ENCODE measurements around the gene TNXB. TPM values are rescaled to one million over a fixed set of nuclear protein-coding genes. Genes with fewer than 3 reads are reported as not detected.
A peak's percentile ranks its signal among the peaks of the same experiment; 100 is the strongest.

Gene TNXB
- total and polyA plus RNA-seq, 9 of the 15 experiments (the other 6 are each of a cell fraction or from before 2014, with no cell fraction given), result 0.14 to 28.1 (median 12.4) TPM

DNA sequence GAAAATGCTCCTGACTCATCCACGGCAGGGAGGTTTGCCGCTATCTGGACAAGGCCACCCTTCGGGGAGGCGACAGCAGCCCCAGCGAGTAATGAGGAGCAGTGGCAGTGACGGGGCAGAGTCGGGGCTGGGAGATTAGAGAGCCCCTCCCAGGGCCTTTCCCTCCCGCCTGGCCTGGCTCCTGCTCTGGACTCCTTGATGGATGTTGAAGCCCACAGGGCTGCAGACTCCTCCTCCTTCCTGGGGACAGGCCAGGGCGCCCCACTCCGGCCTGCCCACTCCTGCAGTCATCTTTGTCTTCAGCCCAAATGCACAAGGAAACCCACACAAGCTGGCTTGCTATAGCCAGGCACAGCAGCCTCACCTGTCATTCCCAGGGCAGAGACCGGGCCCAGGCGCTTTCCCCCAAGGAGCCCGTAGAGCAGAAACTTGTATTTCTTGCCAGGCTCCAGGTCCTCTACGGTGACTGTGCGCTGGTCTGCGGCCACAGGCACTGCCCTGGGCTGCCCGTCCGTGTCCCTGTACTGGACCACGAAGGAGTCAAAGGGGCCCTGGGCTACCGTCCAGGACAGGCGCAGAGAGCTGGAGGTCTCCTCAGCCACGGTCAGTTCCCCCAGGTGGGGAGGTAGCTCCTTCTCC is 63.2 kb downstream of the TNXB start:
- H3K79me2 ChIP-seq (ENCODE audit: control insufficient read depth, insufficient read depth, low read length), result peaks cover 2% of the 10 kb centered on the region; the same call in 1 of the 3 replicates
- H4K20me1 ChIP-seq (replicated peaks; ENCODE audit: control insufficient read depth, insufficient read depth, low read length), result no peaks in the 10 kb centered on the region
- peak overlapping the region; percentile 65; the same call in 1 of the 2 replicates for H3K4me2 ChIP-seq (ENCODE audit: insufficient read depth, low read length)
- ChIA-PET POLR2A (interaction anchor here (0.6 to 1.3 kb wide), 4 partner anchors 74 to 215 kb away, joined by 3 to 5 read pairs (median 3); partner anchors contain the start of gene DXO), CTCF (ENCODE audit: low intra/inter-chr PET ratio) (no interaction called here)
- 31% methylated on average over 20 of the region's 22 CpGs for WGBS (ENCODE audit: insufficient coverage, low coverage, missing lambda C conversion rate)
- intact Hi-C loops (cut with micrococcal nuclease), result no loop called here
- in situ Hi-C loops (cut with MboI), result loop anchor here (10.0 kb wide), 1 partner anchor 91 kb away; the partner anchor contains the start of genes NELFE and SKIC2
- H3K9me1 ChIP-seq (ENCODE audit: control insufficient read depth, insufficient read depth, low read length), result peaks cover 6% of the 10 kb centered on the region
- H3K27me3 ChIP-seq (ENCODE audit: control insufficient read depth in 2 of 2, insufficient read depth in 2 of 2, low read length in 2 of 2), result no peaks in the 10 kb centered on the region
- FAIRE-seq, result peak; percentile 100
- H3K36me3 ChIP-seq (ENCODE audit: control insufficient read depth, insufficient read depth, low read length), result no peaks in the 10 kb centered on the region
- H3K4me1 ChIP-seq (replicated peaks in 1 of 2; ENCODE audit: control insufficient read depth in 2 of 2, insufficient read depth in 2 of 2, low read length in 2 of 2), result peaks cover 31 to 51% of the 10 kb centered on the region in 2 experiments
- H3K9ac ChIP-seq (ENCODE audit: insufficient read depth in 1 of 2, low read depth in 2 of 2, low read length in 2 of 2), result peak overlapping the region; percentile 66 to 85
- DNase-seq (ENCODE audit: extremely low read depth in 1 of 4, low spot score in 3 of 4), result peak; percentile 52 to 94 (median 60)
- H3K9me3 ChIP-seq (replicated peaks; ENCODE audit: control insufficient read depth, insufficient read depth, low read depth, low read length), result no peaks in the 10 kb centered on the region
- BruUV-seq (replicated peaks), result no TSS peak
- peak overlapping the region; percentile 90 for H2AFZ ChIP-seq (ENCODE audit: low read depth, low read length)
- peak; percentile 90 for ATAC-seq
- no peak overlapping the region for H3K4me3 ChIP-seq
- peak overlapping the region; percentile 93 for H3K27ac ChIP-seq (ENCODE audit: extremely low read depth, low read depth, low read length)
- TF ChIP-seq NR1H2 (CRISPR knock-in tag; IDR thresholded peaks at IDR 0.05) (no peak), NEUROD1 (IDR thresholded peaks at IDR 0.05; ENCODE audit: borderline replicate concordance, low read depth, low read length, partially characterized antibody) (peak; percentile 55), C11orf30 (IDR thresholded peaks at IDR 0.05; ENCODE audit: low read depth) (peak; percentile 14; the same call in 1 of the 2 replicates), HMGN3 (IDR thresholded peaks at IDR 0.05; ENCODE audit: borderline replicate concordance, extremely low read depth, insufficient read length, low read depth, low read length) (peak; percentile 34), KLF13 (tag; IDR thresholded peaks at IDR 0.05; ENCODE audit: borderline replicate concordance, low read depth) (peak; percentile 34; the same call in 1 of the 2 replicates), ZNF263 (CRISPR knock-in tag; IDR thresholded peaks at IDR 0.05; ENCODE audit: borderline replicate concordance) (0 out of 2 replicates have a peak, but pooled peaks have one; percentile 6), TAL1 (IDR thresholded peaks at IDR 0.05) (peak; percentile 23; the same call in 1 of the 2 replicates), HBP1 (CRISPR knock-in tag; IDR thresholded peaks at IDR 0.05) (no peak), L3MBTL2 (IDR thresholded peaks at IDR 0.05) (peak; percentile 94), PHF8 (IDR thresholded peaks at IDR 0.05; ENCODE audit: borderline replicate concordance, low read length) (peak; percentile 38; the same call in 1 of the 2 replicates), NR4A1 (CRISPR knock-in tag; IDR thresholded peaks at IDR 0.05) (0 out of 2 replicates have a peak, but pooled peaks have one; percentile 80), NR4A1 (tag; IDR thresholded peaks at IDR 0.05) (peak; percentile 88)
- TF ChIP-seq, protein P1, sequence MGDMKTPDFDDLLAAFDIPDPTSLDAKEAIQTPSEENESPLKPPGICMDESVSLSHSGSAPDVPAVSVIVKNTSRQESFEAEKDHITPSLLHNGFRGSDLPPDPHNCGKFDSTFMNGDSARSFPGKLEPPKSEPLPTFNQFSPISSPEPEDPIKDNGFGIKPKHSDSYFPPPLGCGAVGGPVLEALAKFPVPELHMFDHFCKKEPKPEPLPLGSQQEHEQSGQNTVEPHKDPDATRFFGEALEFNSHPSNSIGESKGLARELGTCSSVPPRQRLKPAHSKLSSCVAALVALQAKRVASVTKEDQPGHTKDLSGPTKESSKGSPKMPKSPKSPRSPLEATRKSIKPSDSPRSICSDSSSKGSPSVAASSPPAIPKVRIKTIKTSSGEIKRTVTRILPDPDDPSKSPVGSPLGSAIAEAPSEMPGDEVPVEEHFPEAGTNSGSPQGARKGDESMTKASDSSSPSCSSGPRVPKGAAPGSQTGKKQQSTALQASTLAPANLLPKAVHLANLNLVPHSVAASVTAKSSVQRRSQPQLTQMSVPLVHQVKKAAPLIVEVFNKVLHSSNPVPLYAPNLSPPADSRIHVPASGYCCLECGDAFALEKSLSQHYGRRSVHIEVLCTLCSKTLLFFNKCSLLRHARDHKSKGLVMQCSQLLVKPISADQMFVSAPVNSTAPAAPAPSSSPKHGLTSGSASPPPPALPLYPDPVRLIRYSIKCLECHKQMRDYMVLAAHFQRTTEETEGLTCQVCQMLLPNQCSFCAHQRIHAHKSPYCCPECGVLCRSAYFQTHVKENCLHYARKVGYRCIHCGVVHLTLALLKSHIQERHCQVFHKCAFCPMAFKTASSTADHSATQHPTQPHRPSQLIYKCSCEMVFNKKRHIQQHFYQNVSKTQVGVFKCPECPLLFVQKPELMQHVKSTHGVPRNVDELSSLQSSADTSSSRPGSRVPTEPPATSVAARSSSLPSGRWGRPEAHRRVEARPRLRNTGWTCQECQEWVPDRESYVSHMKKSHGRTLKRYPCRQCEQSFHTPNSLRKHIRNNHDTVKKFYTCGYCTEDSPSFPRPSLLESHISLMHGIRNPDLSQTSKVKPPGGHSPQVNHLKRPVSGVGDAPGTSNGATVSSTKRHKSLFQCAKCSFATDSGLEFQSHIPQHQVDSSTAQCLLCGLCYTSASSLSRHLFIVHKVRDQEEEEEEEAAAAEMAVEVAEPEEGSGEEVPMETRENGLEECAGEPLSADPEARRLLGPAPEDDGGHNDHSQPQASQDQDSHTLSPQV (IDR thresholded peaks at IDR 0.05), result peak; percentile 94
- TF ChIP-seq, protein P2, sequence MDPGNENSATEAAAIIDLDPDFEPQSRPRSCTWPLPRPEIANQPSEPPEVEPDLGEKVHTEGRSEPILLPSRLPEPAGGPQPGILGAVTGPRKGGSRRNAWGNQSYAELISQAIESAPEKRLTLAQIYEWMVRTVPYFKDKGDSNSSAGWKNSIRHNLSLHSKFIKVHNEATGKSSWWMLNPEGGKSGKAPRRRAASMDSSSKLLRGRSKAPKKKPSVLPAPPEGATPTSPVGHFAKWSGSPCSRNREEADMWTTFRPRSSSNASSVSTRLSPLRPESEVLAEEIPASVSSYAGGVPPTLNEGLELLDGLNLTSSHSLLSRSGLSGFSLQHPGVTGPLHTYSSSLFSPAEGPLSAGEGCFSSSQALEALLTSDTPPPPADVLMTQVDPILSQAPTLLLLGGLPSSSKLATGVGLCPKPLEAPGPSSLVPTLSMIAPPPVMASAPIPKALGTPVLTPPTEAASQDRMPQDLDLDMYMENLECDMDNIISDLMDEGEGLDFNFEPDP (CRISPR knock-in tag; IDR thresholded peaks at IDR 0.05), result peak; percentile 26; the same call in 1 of the 2 replicates

Data from K562 (cell line).